Stomach smooth muscle (tissue), 2 donors: ENCODE data around the gene MRPS2.

Experiments
- H3K27ac ChIP-seq: one replicate; pipeline ENCODE4 v1.7.0; 2013; ENCODE audit warnings: mild to moderate bottlenecking, low read length, inconsistent platforms
- H3K27me3 ChIP-seq, 2 donors: one replicate each; pipeline ENCODE4 v1.7.0; 2013; ENCODE audit warnings: low read length in 2 of 2; ENCODE audit not compliant: insufficient read depth in 2 of 2, control insufficient read depth in 1 of 2
- H3K36me3 ChIP-seq, 2 donors: one replicate each; pipeline ENCODE4 v1.7.0; 2013; ENCODE audit warnings: low read length in 2 of 2; ENCODE audit not compliant: control insufficient read depth in 2 of 2, insufficient read depth in 2 of 2
- H3K4me1 ChIP-seq: one replicate; pipeline ENCODE4 v1.7.0; 2013; ENCODE audit warnings: low read length; ENCODE audit not compliant: control insufficient read depth, insufficient read depth
- H3K4me3 ChIP-seq, 2 donors: one replicate each; pipeline ENCODE4 v1.7.0; 2013; ENCODE audit warnings: low read length in 2 of 2
- H3K9ac ChIP-seq, 2 donors: one replicate each; pipeline ENCODE4 v1.7.0; 2013; ENCODE audit warnings: low read length in 2 of 2, mild to moderate bottlenecking in 1 of 2
- H3K9me3 ChIP-seq, 2 donors: one replicate each; pipeline ENCODE4 v1.7.0; 2013; ENCODE audit warnings: low read length in 2 of 2; ENCODE audit not compliant: control insufficient read depth in 2 of 2
- donor health status: healthy.
- donor health status: Pancreatic carcinoma.

MRPS2 gene

DNA sequence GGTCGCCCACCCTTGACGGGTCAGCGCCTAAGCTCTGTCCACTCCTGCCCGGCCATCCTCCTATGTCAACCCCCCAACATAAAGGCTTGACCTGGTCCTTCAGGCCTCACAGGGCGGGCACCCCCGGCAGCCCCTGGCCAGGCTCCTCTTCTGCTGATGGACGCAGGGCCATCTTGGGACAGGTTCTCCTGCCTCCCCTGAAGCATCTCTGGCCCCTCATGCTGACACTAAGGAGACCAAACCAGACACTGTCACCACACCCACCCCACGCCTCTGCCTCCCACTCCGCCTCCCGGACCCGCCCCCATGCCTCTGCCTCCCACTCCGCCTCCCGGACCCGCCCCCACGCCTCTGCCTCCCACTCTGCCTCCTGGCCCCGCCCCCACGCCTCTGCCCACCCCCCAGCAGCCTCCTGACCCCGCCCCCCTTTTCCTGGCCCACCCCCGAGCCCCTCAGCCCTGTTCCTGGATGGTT lies 52.3 kb downstream of the MRPS2 start:
- Histone ChIP-seq H3K9me3 (peaks cover 3 to 6% of the 10 kb centered on the region in 2 donors), H3K36me3 (no peaks in the 10 kb centered on the region), H3K27me3 (peaks cover 0 to 4% of the 10 kb centered on the region in 2 donors), H3K4me3 (no peak overlapping the region), H3K4me1 (no peaks in the 10 kb centered on the region), H3K9ac (no peak overlapping the region), H3K27ac (no peak overlapping the region)
